ENCODE results near the gene HOXD8.

Gene HOXD8

GRCh38 chr2:176101842-176102241 lies 27.7 kb upstream of the HOXD8 start:
- no peak for ATAC-seq (replicated peaks; ENCODE audit: extremely low read depth, poor library complexity, severe bottlenecking)
- Mint-ChIP-seq H3K27me3 (peaks cover 100% of the 10 kb centered on the region), H3K27ac (ENCODE audit: low read depth) (no peak overlapping the region), H3K4me3 (no peak overlapping the region), H3K9me3 (peaks cover 6% of the 10 kb centered on the region), H3K4me1 (peaks cover 24% of the 10 kb centered on the region), H3K36me3 (ENCODE audit: insufficient read depth) (peaks cover 29% of the 10 kb centered on the region)
- DNase-seq (ENCODE audit: low spot score in 2 of 2), result no peak

DNA sequence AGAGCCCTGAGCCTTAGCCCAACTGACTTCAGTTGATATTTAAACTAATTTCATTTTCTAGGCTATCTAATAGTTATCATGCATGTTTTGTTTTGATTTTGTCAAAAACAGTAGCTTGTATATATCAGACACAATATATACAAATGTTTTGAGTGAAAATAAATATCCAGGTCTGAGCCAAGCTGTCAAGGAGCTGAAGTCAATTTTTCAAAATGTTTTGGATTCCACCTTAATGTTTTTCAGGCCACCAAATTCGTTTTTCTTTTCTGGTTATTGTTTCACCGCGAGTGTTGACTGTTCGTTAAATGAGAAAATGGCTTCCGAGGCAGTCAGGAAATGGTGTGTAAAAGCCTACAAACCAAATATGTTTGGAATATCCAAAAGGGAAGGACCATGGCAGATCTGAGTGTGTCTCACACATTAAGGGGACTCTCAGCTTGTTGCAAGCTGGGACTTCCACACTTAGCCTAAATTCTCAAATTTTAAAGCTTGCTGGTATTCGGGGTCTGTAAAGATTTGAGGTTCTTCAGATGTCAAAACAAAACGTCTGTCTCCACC lies 27.1 kb upstream of the HOXD8 start:
- no peak for ATAC-seq (replicated peaks; ENCODE audit: extremely low read depth, poor library complexity, severe bottlenecking)
- H3K36me3 Mint-ChIP-seq (ENCODE audit: insufficient read depth), result peaks cover 26% of the 10 kb centered on the region
- H3K4me3 Mint-ChIP-seq, result no peak overlapping the region
- peaks cover 6% of the 10 kb centered on the region for H3K9me3 Mint-ChIP-seq
- DNase-seq (ENCODE audit: low spot score in 2 of 2), result no peak
- peaks cover 19% of the 10 kb centered on the region for H3K4me1 Mint-ChIP-seq
- H3K27ac Mint-ChIP-seq (ENCODE audit: low read depth), result no peak overlapping the region
- peaks cover 94% of the 10 kb centered on the region for H3K27me3 Mint-ChIP-seq

- Mint-ChIP-seq H3K9me3 (peaks cover 6% of the 10 kb centered on the region), H3K36me3 (ENCODE audit: insufficient read depth) (peaks cover 24% of the 10 kb centered on the region), H3K27me3 (peaks cover 86% of the 10 kb centered on the region), H3K4me1 (peaks cover 13% of the 10 kb centered on the region), H3K27ac (ENCODE audit: low read depth) (no peak overlapping the region), H3K4me3 (no peak overlapping the region)
- no peak for DNase-seq (ENCODE audit: low spot score in 2 of 2)
- no peak for ATAC-seq (replicated peaks; ENCODE audit: extremely low read depth, poor library complexity, severe bottlenecking)
These were observed 26.3 kb upstream of the HOXD8 start for GRCh38 chr2:176103194-176103593.

DNA sequence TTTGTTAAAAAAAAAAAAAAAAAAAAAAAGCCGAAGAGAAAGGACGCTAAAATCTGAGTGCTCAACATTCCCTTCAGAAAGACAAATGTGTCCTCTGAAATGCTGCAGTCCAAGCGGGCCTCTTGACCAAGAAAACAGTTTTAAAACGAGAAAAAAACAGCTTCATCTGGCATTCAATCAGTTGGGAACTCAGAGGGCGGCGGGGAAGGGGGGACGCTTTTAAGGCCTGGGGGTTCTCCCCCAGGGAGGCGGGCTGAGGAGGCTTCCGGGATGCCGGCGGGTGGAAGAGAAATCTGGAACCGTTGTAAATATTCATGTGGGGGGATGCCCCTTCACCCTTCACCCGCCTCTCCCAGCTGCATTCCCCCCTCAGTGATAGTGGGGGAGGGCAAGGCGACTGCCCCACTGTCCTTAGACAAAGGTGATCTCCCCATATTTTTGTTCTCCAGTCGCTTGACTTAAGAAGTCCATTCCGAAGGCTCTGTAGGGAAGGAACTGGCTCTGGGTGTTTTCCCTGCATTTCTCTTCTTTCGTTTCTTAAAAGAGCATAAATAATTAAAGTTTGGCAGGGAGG lies 25.7 kb upstream of the HOXD8 start:
- DNase-seq (ENCODE audit: low spot score in 2 of 2) (no peak), ATAC-seq (replicated peaks; ENCODE audit: extremely low read depth, poor library complexity, severe bottlenecking) (no peak)
- Mint-ChIP-seq H3K4me1 (peaks cover 13% of the 10 kb centered on the region), H3K4me3 (no peak overlapping the region), H3K27me3 (peaks cover 86% of the 10 kb centered on the region), H3K36me3 (ENCODE audit: insufficient read depth) (peaks cover 22% of the 10 kb centered on the region), H3K27ac (ENCODE audit: low read depth) (no peak overlapping the region), H3K9me3 (peaks cover 6% of the 10 kb centered on the region)

GRCh38 chr2:176104316-176105077 lies 25.0 kb upstream of the HOXD8 start:
- no peak for ATAC-seq (replicated peaks; ENCODE audit: extremely low read depth, poor library complexity, severe bottlenecking)
- H3K4me1 Mint-ChIP-seq, result peaks cover 13% of the 10 kb centered on the region
- H3K9me3 Mint-ChIP-seq, result peaks cover 6% of the 10 kb centered on the region
- H3K27me3 Mint-ChIP-seq, result peaks cover 86% of the 10 kb centered on the region
- no peak for DNase-seq (ENCODE audit: low spot score in 2 of 2)
- H3K27ac Mint-ChIP-seq (ENCODE audit: low read depth), result no peak overlapping the region
- peaks cover 21% of the 10 kb centered on the region for H3K36me3 Mint-ChIP-seq (ENCODE audit: insufficient read depth)
- no peak overlapping the region for H3K4me3 Mint-ChIP-seq

DNA sequence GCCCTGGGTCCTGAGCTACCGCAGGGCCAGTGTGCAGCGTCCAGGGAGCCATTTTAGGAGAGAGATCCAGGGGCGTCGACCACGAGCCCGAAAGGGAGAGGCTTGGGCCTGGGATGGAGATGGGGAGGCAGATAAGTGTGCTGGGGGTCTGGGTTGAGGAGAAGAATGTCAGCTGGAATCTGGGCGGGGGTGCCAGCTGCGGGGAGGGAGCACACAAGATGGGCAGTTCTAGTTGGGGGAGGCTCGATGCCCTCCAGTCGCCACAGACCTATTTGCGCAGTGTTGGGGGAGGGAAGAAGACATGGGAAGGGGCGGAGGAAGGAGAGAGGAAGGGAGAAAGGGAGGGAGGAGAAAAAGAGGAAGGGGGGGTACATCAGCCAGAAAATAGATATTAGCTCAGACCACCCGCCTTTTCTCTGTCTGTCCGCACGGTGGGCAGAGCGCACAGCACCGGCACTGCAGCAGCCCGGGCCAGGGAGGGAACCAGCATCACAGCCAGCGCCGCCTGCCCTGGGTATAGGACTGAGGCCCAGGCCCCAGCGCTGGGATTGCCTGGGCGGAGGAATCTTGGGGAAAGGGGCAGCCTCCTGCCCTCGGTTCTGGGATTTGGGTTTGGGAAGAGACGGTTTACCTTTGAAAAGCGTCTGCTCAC lies 24.3 kb upstream of the HOXD8 start:
- peaks cover 6% of the 10 kb centered on the region for H3K9me3 Mint-ChIP-seq
- H3K27me3 Mint-ChIP-seq, result peaks cover 86% of the 10 kb centered on the region
- peaks cover 13% of the 10 kb centered on the region for H3K4me1 Mint-ChIP-seq
- DNase-seq (ENCODE audit: low spot score in 2 of 2), result no peak
- peaks cover 23% of the 10 kb centered on the region for H3K36me3 Mint-ChIP-seq (ENCODE audit: insufficient read depth)
- no peak for ATAC-seq (replicated peaks; ENCODE audit: extremely low read depth, poor library complexity, severe bottlenecking)
- H3K27ac Mint-ChIP-seq (ENCODE audit: low read depth), result peak overlapping the region; percentile 70
- no peak overlapping the region for H3K4me3 Mint-ChIP-seq

- peaks cover 6% of the 10 kb centered on the region for H3K9me3 Mint-ChIP-seq
- H3K4me3 Mint-ChIP-seq, result peak overlapping the region; percentile 23
- no peak for ATAC-seq (replicated peaks; ENCODE audit: extremely low read depth, poor library complexity, severe bottlenecking)
- peaks cover 86% of the 10 kb centered on the region for H3K27me3 Mint-ChIP-seq
- peaks cover 13% of the 10 kb centered on the region for H3K4me1 Mint-ChIP-seq
- DNase-seq (ENCODE audit: low spot score in 2 of 2), result no peak
- peak overlapping the region; percentile 70 for H3K27ac Mint-ChIP-seq (ENCODE audit: low read depth)
- H3K36me3 Mint-ChIP-seq (ENCODE audit: insufficient read depth), result peaks cover 23% of the 10 kb centered on the region
These were observed 23.6 kb upstream of the HOXD8 start for GRCh38 chr2:176105730-176106580.

GRCh38 chr2:176106581-176107539 lies 22.6 kb upstream of the HOXD8 start, which contains the start of gene HOXD11:
TSS of gene HOXD11 (plus strand) at chr2:176107280. CDS start at chr2:176107356, 76 bp downstream.
- Mint-ChIP-seq H3K4me3 (peak within 1 kb of the TSS; percentile 23), H3K36me3 (ENCODE audit: insufficient read depth) (peaks cover 26% of the 10 kb centered on the region), H3K4me1 (peaks cover 13% of the 10 kb centered on the region), H3K9me3 (peaks cover 6% of the 10 kb centered on the region), H3K27ac (ENCODE audit: low read depth) (peak within 1 kb of the TSS; percentile 70), H3K27me3 (peaks cover 86% of the 10 kb centered on the region)
- no peak for DNase-seq (ENCODE audit: low spot score in 2 of 2)
- no peak for ATAC-seq (replicated peaks; ENCODE audit: extremely low read depth, poor library complexity, severe bottlenecking)

GRCh38 chr2:176107731-176108181 lies 21.7 kb upstream of the HOXD8 start:
- Mint-ChIP-seq H3K27me3 (peaks cover 86% of the 10 kb centered on the region), H3K4me1 (peaks cover 13% of the 10 kb centered on the region), H3K9me3 (peaks cover 6% of the 10 kb centered on the region), H3K27ac (ENCODE audit: low read depth) (no peak overlapping the region), H3K36me3 (ENCODE audit: insufficient read depth) (peaks cover 29% of the 10 kb centered on the region), H3K4me3 (no peak overlapping the region)
- no peak for DNase-seq (ENCODE audit: low spot score in 2 of 2)
- ATAC-seq (replicated peaks; ENCODE audit: extremely low read depth, poor library complexity, severe bottlenecking), result no peak

DNA sequence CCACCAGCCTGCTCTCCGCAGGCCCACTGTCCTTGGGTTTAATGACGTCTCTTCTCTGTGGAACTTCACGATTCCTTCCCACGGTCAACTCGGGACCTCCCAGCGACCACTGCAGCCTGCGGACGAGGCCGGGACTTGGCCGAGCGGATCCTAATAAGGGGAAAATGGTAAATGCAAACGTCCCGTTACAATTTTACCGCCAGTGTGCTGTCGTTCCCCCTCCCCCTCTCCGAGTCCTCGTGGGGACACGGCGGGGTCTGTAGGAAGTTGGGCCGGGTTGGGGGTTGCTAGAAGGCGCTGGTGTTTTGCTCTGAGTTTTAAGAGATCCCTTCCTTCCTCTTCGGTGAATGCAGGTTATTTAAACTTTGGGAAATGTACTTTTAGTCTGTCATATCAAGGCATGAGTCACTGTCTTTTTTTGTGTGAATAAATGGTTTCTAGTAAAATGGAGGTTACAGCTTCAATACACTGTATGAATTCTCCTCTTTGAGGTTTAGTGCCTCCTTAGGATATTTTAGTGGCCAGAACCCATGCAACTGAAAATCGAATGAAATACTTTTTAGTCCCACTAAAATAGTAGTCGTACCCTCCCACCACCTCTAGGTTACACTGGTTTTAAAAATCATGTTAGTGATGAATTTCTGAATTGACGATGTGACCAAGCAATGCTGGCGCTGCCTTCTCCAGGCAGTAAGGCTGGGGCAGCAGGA lies 20.2 kb upstream of the HOXD8 start:
- Mint-ChIP-seq H3K4me3 (peak overlapping the region; percentile 23), H3K27ac (ENCODE audit: low read depth) (peak overlapping the region; percentile 32)

DNA sequence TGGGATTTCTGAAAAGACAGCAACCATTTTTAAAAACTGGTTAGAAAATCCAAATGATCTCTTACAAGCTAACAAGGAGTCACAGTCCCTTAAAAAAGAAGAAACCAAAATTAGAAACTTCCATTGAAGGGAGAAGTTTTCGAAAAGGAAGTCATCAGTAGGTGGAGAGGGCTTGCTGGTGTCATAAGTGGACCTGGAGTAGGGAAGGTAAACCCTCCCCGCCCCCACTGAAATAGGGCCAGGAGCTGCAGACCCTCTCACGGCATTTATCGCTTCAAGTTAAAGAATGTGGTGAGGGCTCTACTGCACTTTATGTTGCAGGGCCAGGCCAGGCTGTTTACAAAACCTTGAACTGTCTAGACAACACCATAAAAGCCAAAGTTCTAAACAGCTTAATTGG lies 19.6 kb upstream of the HOXD8 start:
- H3K36me3 Mint-ChIP-seq (ENCODE audit: insufficient read depth), result peaks cover 27% of the 10 kb centered on the region
- H3K9me3 Mint-ChIP-seq, result peaks cover 6% of the 10 kb centered on the region
- ATAC-seq (replicated peaks; ENCODE audit: extremely low read depth, poor library complexity, severe bottlenecking), result no peak
- H3K4me1 Mint-ChIP-seq, result peaks cover 10% of the 10 kb centered on the region
- no peak overlapping the region for H3K4me3 Mint-ChIP-seq
- peaks cover 85% of the 10 kb centered on the region for H3K27me3 Mint-ChIP-seq
- H3K27ac Mint-ChIP-seq (ENCODE audit: low read depth), result no peak overlapping the region
- no peak for DNase-seq (ENCODE audit: low spot score in 2 of 2)

More for the DNA sequence above, 20.2 kb upstream of the HOXD8 start:
- ATAC-seq (replicated peaks; ENCODE audit: extremely low read depth, poor library complexity, severe bottlenecking) (no peak), DNase-seq (ENCODE audit: low spot score in 2 of 2) (no peak)
- peaks cover 86% of the 10 kb centered on the region for H3K27me3 Mint-ChIP-seq
- H3K4me1 Mint-ChIP-seq, result peaks cover 13% of the 10 kb centered on the region
- peaks cover 6% of the 10 kb centered on the region for H3K9me3 Mint-ChIP-seq
- H3K36me3 Mint-ChIP-seq (ENCODE audit: insufficient read depth), result peaks cover 28% of the 10 kb centered on the region

Measured in central memory CD8-positive, alpha-beta T cell (primary cell).